ENCODE results near the gene OR6N1. TPM values are rescaled to one million over a fixed set of nuclear protein-coding genes. Genes with fewer than 3 reads are reported as not detected.

The OR6N1 gene
- total RNA-seq = not detected

- H3K9me3 ChIP-seq = no peaks in the 10 kb centered on the region
- in situ Hi-C loops (cut with MboI; ENCODE audit: low sequenced_read_pairs in 4 of 4) = no loop called here
- intact Hi-C loops (cut with DNase I; ENCODE audit: low total_unique reads) = no loop called here
- ATAC-seq = no peak
- no peak for DNase-seq
- no peaks in the 10 kb centered on the region for H3K4me1 ChIP-seq
- no peak within 1 kb of the TSS for H3K4me3 ChIP-seq
- H3K27me3 ChIP-seq = no peaks in the 10 kb centered on the region
- no peak within 1 kb of the TSS for H3K27ac ChIP-seq
- no peaks in the 10 kb centered on the region for H3K36me3 ChIP-seq
- TF ChIP-seq CTCF (IDR thresholded peaks at IDR 0.05 in 4 of 5, conservative IDR thresholded peaks at IDR 0.05 in 1 of 5) (no peak), POLR2A (IDR thresholded peaks at IDR 0.05) (no peak)
Observed at GRCh38 chr1:158771950-158772866, at the start of gene OR6N1. TSS of gene OR6N1 (minus strand) at chr1:158772195. CDS start at chr1:158766682, 5,513 bp downstream.

GRCh38 chr1:158821723-158822122 is 49.7 kb upstream of the OR6N1 start:
- in situ Hi-C loops (cut with MboI; ENCODE audit: low sequenced_read_pairs in 4 of 4) (no loop called here), intact Hi-C loops (cut with DNase I; ENCODE audit: low total_unique reads) (no loop called here)

GRCh38 chr1:158819461-158820443 is 47.8 kb upstream of the OR6N1 start:
- ATAC-seq (no peak), DNase-seq (no peak)
- TF ChIP-seq CTCF (IDR thresholded peaks at IDR 0.05 in 4 of 5, conservative IDR thresholded peaks at IDR 0.05 in 1 of 5) (no peak), POLR2A (IDR thresholded peaks at IDR 0.05) (no peak)
- H3K4me3 ChIP-seq = no peak overlapping the region
- no peaks in the 10 kb centered on the region for H3K27me3 ChIP-seq
- in situ Hi-C loops (cut with MboI; ENCODE audit: low sequenced_read_pairs in 4 of 4) (no loop called here), intact Hi-C loops (cut with DNase I; ENCODE audit: low total_unique reads) (no loop called here)
- H3K36me3 ChIP-seq = no peaks in the 10 kb centered on the region
- H3K9me3 ChIP-seq = no peaks in the 10 kb centered on the region
- H3K4me1 ChIP-seq = no peaks in the 10 kb centered on the region
- no peak overlapping the region for H3K27ac ChIP-seq

More at GRCh38 chr1:158821723-158822122, 49.7 kb upstream of the OR6N1 start:
- ATAC-seq (no peak), DNase-seq (no peak)
- Histone ChIP-seq H3K36me3 (no peaks in the 10 kb centered on the region), H3K27ac (no peak overlapping the region), H3K27me3 (no peaks in the 10 kb centered on the region), H3K9me3 (no peaks in the 10 kb centered on the region), H3K4me1 (no peaks in the 10 kb centered on the region), H3K4me3 (no peak overlapping the region)
- TF ChIP-seq CTCF (IDR thresholded peaks at IDR 0.05 in 4 of 5, conservative IDR thresholded peaks at IDR 0.05 in 1 of 5) (no peak), POLR2A (IDR thresholded peaks at IDR 0.05) (no peak)

- Histone ChIP-seq H3K4me1 (no peaks in the 10 kb centered on the region), H3K27me3 (no peaks in the 10 kb centered on the region), H3K4me3 (no peak overlapping the region), H3K27ac (no peak overlapping the region), H3K36me3 (no peaks in the 10 kb centered on the region), H3K9me3 (no peaks in the 10 kb centered on the region)
- TF ChIP-seq CTCF (IDR thresholded peaks at IDR 0.05 in 4 of 5, conservative IDR thresholded peaks at IDR 0.05 in 1 of 5) (no peak), POLR2A (IDR thresholded peaks at IDR 0.05) (no peak)
- intact Hi-C loops (cut with DNase I; ENCODE audit: low total_unique reads) = no loop called here
- DNase-seq (no peak), ATAC-seq (no peak)
- in situ Hi-C loops (cut with MboI; ENCODE audit: low sequenced_read_pairs in 4 of 4) = no loop called here
Observed at GRCh38 chr1:158818975-158819431, 47.0 kb upstream of the OR6N1 start.

Data from gastrocnemius medialis (tissue), 4 donors.